ENCODE measurements around the gene P3H2.

DNA sequence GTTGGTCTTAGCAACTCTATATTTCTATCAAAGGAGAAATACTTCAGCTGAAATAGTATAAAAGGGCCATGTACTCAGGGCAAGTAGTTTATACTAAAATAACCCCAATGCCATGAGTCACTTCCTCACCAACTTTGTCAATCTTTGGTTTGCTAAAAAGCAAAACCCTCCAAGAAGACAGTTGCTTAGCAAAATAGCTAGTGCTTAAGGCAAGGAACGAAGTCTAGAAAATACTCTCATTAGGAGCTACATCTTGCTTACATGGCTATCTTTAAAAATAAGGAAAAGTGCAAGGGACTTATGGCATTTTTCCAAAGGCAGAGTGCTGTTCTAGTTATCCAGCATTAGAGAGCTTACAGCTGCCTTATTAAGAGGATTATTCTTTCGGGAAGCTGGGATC lies 28.4 kb downstream of the P3H2 start:
- TF ChIP-seq POLR2A (IDR thresholded peaks at IDR 0.05): no peak
- TF ChIP-seq, protein P1, sequence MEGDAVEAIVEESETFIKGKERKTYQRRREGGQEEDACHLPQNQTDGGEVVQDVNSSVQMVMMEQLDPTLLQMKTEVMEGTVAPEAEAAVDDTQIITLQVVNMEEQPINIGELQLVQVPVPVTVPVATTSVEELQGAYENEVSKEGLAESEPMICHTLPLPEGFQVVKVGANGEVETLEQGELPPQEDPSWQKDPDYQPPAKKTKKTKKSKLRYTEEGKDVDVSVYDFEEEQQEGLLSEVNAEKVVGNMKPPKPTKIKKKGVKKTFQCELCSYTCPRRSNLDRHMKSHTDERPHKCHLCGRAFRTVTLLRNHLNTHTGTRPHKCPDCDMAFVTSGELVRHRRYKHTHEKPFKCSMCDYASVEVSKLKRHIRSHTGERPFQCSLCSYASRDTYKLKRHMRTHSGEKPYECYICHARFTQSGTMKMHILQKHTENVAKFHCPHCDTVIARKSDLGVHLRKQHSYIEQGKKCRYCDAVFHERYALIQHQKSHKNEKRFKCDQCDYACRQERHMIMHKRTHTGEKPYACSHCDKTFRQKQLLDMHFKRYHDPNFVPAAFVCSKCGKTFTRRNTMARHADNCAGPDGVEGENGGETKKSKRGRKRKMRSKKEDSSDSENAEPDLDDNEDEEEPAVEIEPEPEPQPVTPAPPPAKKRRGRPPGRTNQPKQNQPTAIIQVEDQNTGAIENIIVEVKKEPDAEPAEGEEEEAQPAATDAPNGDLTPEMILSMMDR (IDR thresholded peaks at IDR 0.05 in 4 of 5, conservative IDR thresholded peaks at IDR 0.05 in 1 of 5): no peak

Measured in gastrocnemius medialis (tissue), 4 donors.